CD4-positive, alpha-beta T cell treated with Interleukin-15 for 4 hours (primary cell): ENCODE results near the gene CSTA.

ENCODE experiments used
- DNase-seq: peaks from one replicate; pipeline ENCODE4 v3.0.0-alpha.2; 2020; ENCODE audit warnings: low spot score

The CSTA gene

GRCh38 chr3:122382888-122383666, 58.0 kb downstream of the CSTA start, which contains the start of gene MIX23:
Gene MIX23, minus strand, starts transcription at chr3:122383231. Its CDS starts 7 bp downstream, at chr3:122383224.
- DNase-seq: peak; percentile 85

DNA sequence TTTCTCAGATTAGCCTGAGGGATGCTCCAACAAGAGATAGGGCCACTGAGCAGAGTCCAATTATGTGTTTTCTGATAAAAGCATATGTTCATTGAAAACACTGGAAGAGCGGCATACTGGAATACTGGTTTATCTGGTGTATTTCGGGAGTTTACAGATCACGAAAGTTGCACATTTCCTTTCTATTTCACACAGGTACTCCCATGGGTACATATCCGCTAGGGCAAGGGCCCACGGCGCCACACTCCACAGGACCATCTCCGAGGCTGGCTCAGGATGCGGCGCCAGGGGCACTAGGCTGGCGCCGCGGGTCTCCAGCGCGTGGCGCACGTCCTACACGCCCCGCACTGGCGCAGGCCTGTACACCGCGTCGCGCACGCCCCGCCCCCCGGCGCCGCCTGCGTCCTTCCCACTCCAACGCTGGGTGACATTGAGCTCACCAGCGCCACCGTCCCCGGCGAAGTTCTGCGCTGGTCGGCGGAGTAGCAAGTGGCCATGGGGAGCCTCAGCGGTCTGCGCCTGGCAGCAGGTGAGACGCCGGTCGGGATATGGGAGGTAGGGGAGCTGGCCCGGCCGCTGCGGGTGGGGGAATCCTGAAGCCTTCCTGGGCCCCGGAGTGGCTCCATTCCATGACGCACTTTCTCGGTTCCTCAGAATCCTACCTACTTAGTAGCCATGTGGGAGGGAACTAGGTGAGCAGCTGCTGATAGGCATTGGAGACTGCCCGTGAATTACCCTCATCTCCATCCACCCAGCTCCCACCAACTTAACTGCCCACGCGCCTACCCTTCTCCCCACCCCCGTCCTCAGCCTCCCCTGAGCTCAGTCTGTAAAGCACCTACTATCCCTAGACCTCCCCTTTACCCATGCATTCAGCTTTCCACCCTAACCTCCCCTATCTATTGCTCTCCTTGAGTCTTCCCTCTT, 59.0 kb downstream of the CSTA start, which contains the start of gene FAM162A:
Gene FAM162A, plus strand, starts transcription at position 412 of the 927 bp plus-strand sequence. Its CDS starts 84 bp downstream, at position 496.
- peak; percentile 93 for DNase-seq

- DNase-seq: no peak
Observed at GRCh38 chr3:122387709-122388108, 62.7 kb downstream of the CSTA start.

GRCh38 chr3:122389197-122389596, 64.1 kb downstream of the CSTA start:
- DNase-seq: no peak

DNA sequence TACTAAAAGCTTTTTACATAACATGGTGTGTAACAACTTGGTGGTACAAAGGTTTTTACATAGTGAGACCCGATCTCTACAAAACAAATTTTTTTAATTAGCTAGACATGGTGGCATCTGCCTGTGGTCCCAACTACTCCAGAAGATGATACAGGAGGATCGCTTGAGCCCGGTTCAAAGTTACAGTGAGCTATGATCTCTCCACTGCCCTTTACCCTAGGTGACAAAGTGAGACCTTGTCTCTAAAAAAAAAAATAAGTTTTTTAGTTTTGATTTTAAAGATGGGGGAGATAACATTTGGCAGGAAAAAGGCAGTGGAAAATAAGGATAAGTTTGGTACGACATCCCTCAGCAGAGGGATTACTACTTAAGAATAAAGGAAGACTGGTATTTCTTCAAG, 64.8 kb downstream of the CSTA start:
- DNase-seq: no peak

DNA sequence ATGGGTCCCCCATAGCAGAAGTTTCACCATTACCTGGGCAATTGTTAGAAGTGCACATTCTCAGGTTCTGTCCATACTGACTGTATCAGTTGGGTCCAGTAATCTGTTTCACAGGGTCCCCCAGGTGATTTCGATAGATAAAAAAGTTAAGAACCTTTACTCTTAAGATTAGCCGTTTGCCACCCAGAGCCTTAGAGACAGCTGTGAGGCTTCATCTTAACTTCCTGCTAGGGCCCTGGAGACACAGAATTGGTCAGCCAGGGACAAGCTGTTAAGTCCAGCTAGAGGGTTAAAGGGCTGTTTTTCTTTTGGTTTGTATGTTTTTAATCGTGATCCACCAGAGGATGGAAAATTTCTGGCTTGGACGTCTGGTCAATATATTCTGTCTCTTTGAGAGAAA, 65.6 kb downstream of the CSTA start:
- DNase-seq: no peak
